ENCODE results near the gene SIRT5. TPM values are rescaled to one million over a fixed set of nuclear protein-coding genes. Genes with fewer than 3 reads are reported as not detected.

Gene SIRT5
- total RNA-seq, 1 experiment from 2014 or later: 14.3 TPM

GRCh38 chr6:13633343-13633742 lies 58.9 kb downstream of the SIRT5 start:
- no peaks in the 10 kb centered on the region for H3K9me3 Mint-ChIP-seq

More at GRCh38 chr6:13633343-13633742, 58.9 kb downstream of the SIRT5 start:
- no peaks in the 10 kb centered on the region for H3K27me3 ChIP-seq (ENCODE audit: insufficient read depth, low read length)
- peaks cover 12 to 31% (median 29%) of the 10 kb centered on the region in 3 experiments for H3K36me3 Mint-ChIP-seq (ENCODE audit: insufficient read depth in 1 of 3, low read depth in 3 of 3)
- H2BK20ac ChIP-seq (ENCODE audit: low read depth, low read length, poor library complexity, severe bottlenecking): no peak overlapping the region
- no CpG with 5 or more reads among the region's 2 CpGs for WGBS (ENCODE audit: extremely low coverage, insufficient read length, low lambda C conversion rate)
- no peak overlapping the region for H2AFZ ChIP-seq (ENCODE audit: low read length)
- H2BK120ac ChIP-seq (ENCODE audit: low read depth, low read length, poor library complexity, severe bottlenecking): no peak overlapping the region
- no peak overlapping the region for H3K23ac ChIP-seq (ENCODE audit: insufficient read length, low read depth, low read length)
- H3K4me2 ChIP-seq (ENCODE audit: insufficient read depth, insufficient read length, low read length): no peak overlapping the region
- no peak overlapping the region for H3K9ac ChIP-seq (ENCODE audit: extremely low read depth, insufficient read length, low read length)
- no peak overlapping the region for H2BK15ac ChIP-seq (ENCODE audit: low read depth, low read length)
- no peak for DNase-seq
- H4K5ac ChIP-seq (ENCODE audit: insufficient read length, low read depth, low read length): no peak overlapping the region
- no peak overlapping the region for H2BK5ac ChIP-seq (ENCODE audit: insufficient read length, low read length)
- no peaks in the 10 kb centered on the region for H3K27me3 Mint-ChIP-seq (ENCODE audit: low read depth)
- H3K23me2 ChIP-seq (ENCODE audit: insufficient read length, low read depth, low read length, poor library complexity, severe bottlenecking): no peaks in the 10 kb centered on the region
- no peak overlapping the region for H3K56ac ChIP-seq (ENCODE audit: insufficient read length, low read depth, low read length)
- no peak overlapping the region for H3K18ac ChIP-seq (ENCODE audit: insufficient read length, low read depth, low read length)
- H3K4me3 Mint-ChIP-seq: no peak overlapping the region
- H4K20me1 ChIP-seq (ENCODE audit: control insufficient read depth, insufficient read depth, insufficient read length): no peaks in the 10 kb centered on the region
- TF ChIP-seq CTCF (conservative IDR thresholded peaks at IDR 0.05): no peak
- H3K79me2 ChIP-seq (ENCODE audit: insufficient read depth, low read length): no peaks in the 10 kb centered on the region
- no peak overlapping the region for H4K8ac ChIP-seq (replicated peaks; ENCODE audit: insufficient read length, low read depth, low read length)
- no peak overlapping the region for H3K14ac ChIP-seq (ENCODE audit: insufficient read depth, low read length)
- H3K4me1 Mint-ChIP-seq: peaks cover 25 to 34% of the 10 kb centered on the region in 2 experiments
- H3K79me1 ChIP-seq (ENCODE audit: insufficient read depth, low read depth, low read length, poor library complexity, severe bottlenecking): no peaks in the 10 kb centered on the region
- H3K27ac ChIP-seq (ENCODE audit: insufficient read length, low read depth, low read length): no peak overlapping the region
- no peak overlapping the region for H2AK5ac ChIP-seq (ENCODE audit: insufficient read length, low read length)
- no peak overlapping the region for H3K27ac Mint-ChIP-seq
- H3T11ph ChIP-seq (ENCODE audit: low read length): no peak overlapping the region
- H2BK12ac ChIP-seq (ENCODE audit: insufficient read length, low read depth, low read length): no peak overlapping the region
- no peak overlapping the region for H3K4ac ChIP-seq (ENCODE audit: low read depth, low read length)
- H3K4me1 ChIP-seq (ENCODE audit: insufficient read depth, low read length): peaks cover 3% of the 10 kb centered on the region
- no peaks in the 10 kb centered on the region for H3K9me3 ChIP-seq (ENCODE audit: control insufficient read depth, low read depth, low read length)
- no peak overlapping the region for H4K91ac ChIP-seq (ENCODE audit: insufficient read length, low read depth, low read length)
